ENCODE measurements around the gene RICTOR. TPM values are rescaled to one million over a fixed set of nuclear protein-coding genes. Genes with fewer than 3 reads are reported as not detected.

The RICTOR gene
- total RNA-seq, 1 donor from 2014 or later = 35.0 TPM

- Histone ChIP-seq H3K4me3 (no peak overlapping the region), H3K4me1 (no peaks in the 10 kb centered on the region), H3K27ac (replicated peaks) (no peak overlapping the region), H3K36me3 (no peaks in the 10 kb centered on the region), H3K27me3 (ENCODE audit: low read depth) (no peaks in the 10 kb centered on the region), H3K9me3 (replicated peaks) (no peaks in the 10 kb centered on the region)
- no peak for DNase-seq
- intact Hi-C loops (cut with micrococcal nuclease) = no loop called here
- TF ChIP-seq CTCF (IDR thresholded peaks at IDR 0.05; ENCODE audit: borderline replicate concordance) = no peak
Observed at GRCh38 chr5:39114155-39114554, 40.0 kb upstream of the RICTOR start.

- no peak overlapping the region for H3K27ac ChIP-seq (replicated peaks)
- no peaks in the 10 kb centered on the region for H3K4me1 ChIP-seq
- no peak for DNase-seq
- H3K9me3 ChIP-seq (replicated peaks) = no peaks in the 10 kb centered on the region
- no peaks in the 10 kb centered on the region for H3K27me3 ChIP-seq (ENCODE audit: low read depth)
- no peaks in the 10 kb centered on the region for H3K36me3 ChIP-seq
- intact Hi-C loops (cut with micrococcal nuclease) = no loop called here
- TF ChIP-seq CTCF (IDR thresholded peaks at IDR 0.05; ENCODE audit: borderline replicate concordance) = no peak
- H3K4me3 ChIP-seq = no peak overlapping the region
Observed at GRCh38 chr5:39113354-39113953, 39.3 kb upstream of the RICTOR start.

- no peak overlapping the region for H3K27ac ChIP-seq (replicated peaks)
- no peak for DNase-seq
- H3K36me3 ChIP-seq = no peaks in the 10 kb centered on the region
- intact Hi-C loops (cut with micrococcal nuclease) = no loop called here
- no peak for TF ChIP-seq CTCF (IDR thresholded peaks at IDR 0.05; ENCODE audit: borderline replicate concordance)
- H3K27me3 ChIP-seq (ENCODE audit: low read depth) = no peaks in the 10 kb centered on the region
- H3K4me1 ChIP-seq = no peaks in the 10 kb centered on the region
- no peaks in the 10 kb centered on the region for H3K9me3 ChIP-seq (replicated peaks)
- no peak overlapping the region for H3K4me3 ChIP-seq
Observed at GRCh38 chr5:39109606-39110005, 35.4 kb upstream of the RICTOR start.

GRCh38 chr5:39108987-39109386 lies 34.8 kb upstream of the RICTOR start:
- Histone ChIP-seq H3K4me1 (no peaks in the 10 kb centered on the region), H3K36me3 (no peaks in the 10 kb centered on the region), H3K4me3 (no peak overlapping the region), H3K27ac (replicated peaks) (no peak overlapping the region), H3K9me3 (replicated peaks) (no peaks in the 10 kb centered on the region), H3K27me3 (ENCODE audit: low read depth) (no peaks in the 10 kb centered on the region)
- no peak for DNase-seq
- TF ChIP-seq CTCF (IDR thresholded peaks at IDR 0.05; ENCODE audit: borderline replicate concordance) = no peak
- intact Hi-C loops (cut with micrococcal nuclease) = no loop called here

- DNase-seq = no peak
- no peak overlapping the region for H3K27ac ChIP-seq (replicated peaks)
- no peaks in the 10 kb centered on the region for H3K36me3 ChIP-seq
- no peak overlapping the region for H3K4me3 ChIP-seq
- H3K9me3 ChIP-seq (replicated peaks) = no peaks in the 10 kb centered on the region
- TF ChIP-seq CTCF (IDR thresholded peaks at IDR 0.05; ENCODE audit: borderline replicate concordance) = no peak
- no peaks in the 10 kb centered on the region for H3K27me3 ChIP-seq (ENCODE audit: low read depth)
- intact Hi-C loops (cut with micrococcal nuclease) = no loop called here
- no peaks in the 10 kb centered on the region for H3K4me1 ChIP-seq
Observed at GRCh38 chr5:39107350-39107749, 33.2 kb upstream of the RICTOR start.

Measured in left ventricle myocardium inferior (tissue), 1 donor.